ENCODE results near the gene RBM19. TPM values are rescaled to one million over a fixed set of nuclear protein-coding genes. Genes with fewer than 3 reads are reported as not detected.

RBM19 gene
- total RNA-seq, 2 donors from 2014 or later = 38.6 to 43.1 TPM

DNA sequence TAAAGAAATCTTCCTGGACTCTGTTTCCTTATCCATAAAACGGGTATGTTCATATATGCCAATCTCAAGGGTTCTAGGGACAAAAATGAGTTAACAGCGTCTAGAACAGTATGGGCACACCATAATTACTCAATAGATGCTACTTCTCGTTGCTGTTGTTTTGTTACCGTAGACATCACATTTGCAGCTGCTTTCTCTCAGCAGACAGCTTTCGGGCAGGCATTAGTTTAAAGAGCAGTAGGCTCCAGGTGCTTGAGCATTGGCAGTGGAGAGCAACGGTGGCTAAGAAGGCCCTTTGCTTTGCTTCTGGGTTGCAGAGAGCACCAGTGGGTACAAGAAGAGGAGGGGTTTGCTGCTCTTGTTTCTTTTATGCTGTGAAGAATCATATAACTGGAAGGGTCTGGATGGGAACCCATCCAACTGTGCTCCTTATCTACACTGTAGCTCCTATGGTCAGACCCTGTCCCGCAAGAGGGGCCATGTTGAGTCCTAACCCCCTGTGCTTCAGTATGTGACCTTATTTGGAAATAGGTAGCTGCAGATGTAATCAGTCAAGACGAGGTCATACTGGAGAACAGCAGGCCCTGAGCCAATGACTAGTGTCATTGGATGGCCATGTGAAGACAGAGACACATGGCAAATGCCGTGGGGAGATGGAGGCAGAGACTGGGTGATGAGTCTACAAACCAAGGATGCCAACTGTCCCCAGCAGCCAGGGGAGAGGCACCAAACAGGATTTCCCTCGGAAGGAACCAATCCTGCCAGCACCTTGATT lies 120.0 kb downstream of the RBM19 start:
- Histone ChIP-seq H3K4me1 (ENCODE audit: control insufficient read depth, insufficient read depth, low read length) (peaks cover 4% of the 10 kb centered on the region), H3K9me3 (ENCODE audit: control insufficient read depth, low read length) (no peaks in the 10 kb centered on the region), H3K9ac (ENCODE audit: extremely low read depth, low read length, poor library complexity, severe bottlenecking) (no peak overlapping the region), H3K27me3 (ENCODE audit: control insufficient read depth, insufficient read depth, low read length, poor library complexity, severe bottlenecking) (no peaks in the 10 kb centered on the region), H3K36me3 (ENCODE audit: control insufficient read depth, insufficient read depth, low read length) (peaks cover 4% of the 10 kb centered on the region), H3K4me3 (ENCODE audit: low read length) (no peak overlapping the region), H3K27ac (ENCODE audit: low read depth, low read length) (no peak overlapping the region)
- no peaks in the 10 kb centered on the region for H3K9me3 Mint-ChIP-seq
- TF ChIP-seq, protein P1, sequence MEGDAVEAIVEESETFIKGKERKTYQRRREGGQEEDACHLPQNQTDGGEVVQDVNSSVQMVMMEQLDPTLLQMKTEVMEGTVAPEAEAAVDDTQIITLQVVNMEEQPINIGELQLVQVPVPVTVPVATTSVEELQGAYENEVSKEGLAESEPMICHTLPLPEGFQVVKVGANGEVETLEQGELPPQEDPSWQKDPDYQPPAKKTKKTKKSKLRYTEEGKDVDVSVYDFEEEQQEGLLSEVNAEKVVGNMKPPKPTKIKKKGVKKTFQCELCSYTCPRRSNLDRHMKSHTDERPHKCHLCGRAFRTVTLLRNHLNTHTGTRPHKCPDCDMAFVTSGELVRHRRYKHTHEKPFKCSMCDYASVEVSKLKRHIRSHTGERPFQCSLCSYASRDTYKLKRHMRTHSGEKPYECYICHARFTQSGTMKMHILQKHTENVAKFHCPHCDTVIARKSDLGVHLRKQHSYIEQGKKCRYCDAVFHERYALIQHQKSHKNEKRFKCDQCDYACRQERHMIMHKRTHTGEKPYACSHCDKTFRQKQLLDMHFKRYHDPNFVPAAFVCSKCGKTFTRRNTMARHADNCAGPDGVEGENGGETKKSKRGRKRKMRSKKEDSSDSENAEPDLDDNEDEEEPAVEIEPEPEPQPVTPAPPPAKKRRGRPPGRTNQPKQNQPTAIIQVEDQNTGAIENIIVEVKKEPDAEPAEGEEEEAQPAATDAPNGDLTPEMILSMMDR (conservative IDR thresholded peaks at IDR 0.05) = no peak
- H3K36me3 Mint-ChIP-seq (ENCODE audit: low read depth) = peaks cover 24% of the 10 kb centered on the region
- DNase-seq = no peak
- WGBS, 2 experiments (ENCODE audit: insufficient coverage in 1 of 2, insufficient read length in 1 of 2) = 95 to 96% methylated on average over 9 to 10 of the region's 10 CpGs
- no peak overlapping the region for H3K4me3 Mint-ChIP-seq
- no peaks in the 10 kb centered on the region for H3K4me1 Mint-ChIP-seq
- no peak overlapping the region for H3K27ac Mint-ChIP-seq
- no peaks in the 10 kb centered on the region for H3K27me3 Mint-ChIP-seq (ENCODE audit: insufficient read depth)

DNA sequence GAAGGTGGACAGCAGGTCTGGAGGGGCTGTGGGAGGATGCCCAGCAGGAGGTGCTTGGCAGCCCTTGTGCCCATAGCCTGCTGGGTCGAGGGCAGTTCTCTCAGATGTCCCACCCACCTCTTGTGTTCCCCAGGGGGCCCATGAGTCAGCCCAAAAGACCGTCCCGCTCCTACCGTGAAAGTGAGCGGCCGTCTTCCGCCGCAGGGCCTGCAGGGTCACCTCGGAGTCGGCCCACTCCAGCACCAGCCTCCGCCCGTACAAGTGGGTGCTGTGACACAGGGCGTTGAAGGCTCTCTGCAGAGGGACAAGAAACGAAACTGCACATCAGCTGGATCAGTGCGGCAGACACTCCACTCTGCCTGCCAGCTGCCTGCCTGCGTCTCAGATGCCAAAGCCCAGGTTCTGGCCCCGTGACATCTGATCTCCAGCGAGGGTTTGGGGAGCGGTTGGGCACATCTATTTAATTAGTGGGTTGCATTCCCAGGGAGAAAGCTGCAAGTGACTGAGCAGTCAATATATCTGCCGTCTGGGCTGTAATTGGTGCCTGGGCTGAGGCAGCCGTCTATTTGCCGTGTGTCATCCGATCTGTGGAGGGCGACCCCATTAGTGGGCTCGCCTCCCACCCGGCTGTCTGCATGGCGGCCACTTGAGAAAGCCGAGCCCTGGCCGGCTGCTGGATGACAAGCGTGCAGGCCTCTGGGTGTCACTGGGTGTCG lies 121.5 kb downstream of the RBM19 start:
- WGBS, 2 experiments (ENCODE audit: insufficient coverage in 1 of 2, insufficient read length in 1 of 2) = 88 to 90% methylated on average over 10 to 31 of the region's 31 CpGs
- Histone ChIP-seq H3K27ac (ENCODE audit: low read depth, low read length) (no peak overlapping the region), H3K9ac (ENCODE audit: extremely low read depth, low read length, poor library complexity, severe bottlenecking) (no peak overlapping the region), H3K9me3 (ENCODE audit: control insufficient read depth, low read length) (no peaks in the 10 kb centered on the region), H3K27me3 (ENCODE audit: control insufficient read depth, insufficient read depth, low read length, poor library complexity, severe bottlenecking) (no peaks in the 10 kb centered on the region), H3K36me3 (ENCODE audit: control insufficient read depth, insufficient read depth, low read length) (peaks cover 4% of the 10 kb centered on the region), H3K4me3 (ENCODE audit: low read length) (no peak overlapping the region), H3K4me1 (ENCODE audit: control insufficient read depth, insufficient read depth, low read length) (no peaks in the 10 kb centered on the region)
- DNase-seq = no peak
- TF ChIP-seq, protein P1 (conservative IDR thresholded peaks at IDR 0.05) = no peak
- H3K27ac Mint-ChIP-seq = no peak overlapping the region
- H3K27me3 Mint-ChIP-seq (ENCODE audit: insufficient read depth) = no peaks in the 10 kb centered on the region
- H3K4me3 Mint-ChIP-seq = no peak overlapping the region
- H3K9me3 Mint-ChIP-seq = no peaks in the 10 kb centered on the region
- peaks cover 24% of the 10 kb centered on the region for H3K36me3 Mint-ChIP-seq (ENCODE audit: low read depth)
- no peaks in the 10 kb centered on the region for H3K4me1 Mint-ChIP-seq

DNA sequence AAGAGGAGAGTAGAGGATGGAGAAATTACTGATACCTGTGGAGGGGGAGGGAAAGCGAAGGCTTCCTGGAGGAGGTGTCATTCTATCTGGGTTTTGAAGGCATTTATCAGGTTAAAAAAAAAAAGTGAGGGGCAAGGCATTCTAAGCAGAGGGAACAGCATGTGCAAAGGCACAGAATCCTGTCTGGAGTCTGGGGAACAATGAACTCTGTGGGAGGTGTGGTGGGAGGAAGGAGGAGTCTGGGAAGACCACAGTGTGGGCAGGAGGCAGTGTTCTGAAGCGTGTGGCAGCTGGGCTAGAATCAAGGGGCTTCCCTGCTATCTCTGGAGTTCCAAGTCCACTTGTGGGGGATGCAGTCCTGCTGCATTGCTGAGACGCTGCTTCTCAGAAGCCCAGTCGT lies 123.4 kb downstream of the RBM19 start:
- 88 to 91% methylated on average over 2 to 4 of the region's 4 CpGs for WGBS, 2 experiments (ENCODE audit: insufficient coverage in 1 of 2, insufficient read length in 1 of 2)
- H3K36me3 ChIP-seq (ENCODE audit: control insufficient read depth, insufficient read depth, low read length) = peaks cover 4% of the 10 kb centered on the region
- H3K27ac ChIP-seq (ENCODE audit: low read depth, low read length) = no peak overlapping the region
- H3K4me3 Mint-ChIP-seq = no peak overlapping the region
- peaks cover 20% of the 10 kb centered on the region for H3K36me3 Mint-ChIP-seq (ENCODE audit: low read depth)
- no peak overlapping the region for H3K27ac Mint-ChIP-seq
- no peaks in the 10 kb centered on the region for H3K4me1 Mint-ChIP-seq
- TF ChIP-seq, protein P1 (conservative IDR thresholded peaks at IDR 0.05) = no peak
- H3K9me3 Mint-ChIP-seq = no peaks in the 10 kb centered on the region
- H3K9me3 ChIP-seq (ENCODE audit: control insufficient read depth, low read length) = no peaks in the 10 kb centered on the region
- H3K9ac ChIP-seq (ENCODE audit: extremely low read depth, low read length, poor library complexity, severe bottlenecking) = no peak overlapping the region
- DNase-seq = no peak
- no peak overlapping the region for H3K4me3 ChIP-seq (ENCODE audit: low read length)
- no peaks in the 10 kb centered on the region for H3K27me3 Mint-ChIP-seq (ENCODE audit: insufficient read depth)
- no peaks in the 10 kb centered on the region for H3K4me1 ChIP-seq (ENCODE audit: control insufficient read depth, insufficient read depth, low read length)
- H3K27me3 ChIP-seq (ENCODE audit: control insufficient read depth, insufficient read depth, low read length, poor library complexity, severe bottlenecking) = no peaks in the 10 kb centered on the region
